Parathyroid adenoma (tissue), 2 donors: ENCODE data around the gene CFAP46.

Experiments
- H2AFZ ChIP-seq: fragments of 300-600 bp; sonication (generic); one replicate; pipeline ENCODE4 v1.7.0; 2017; ENCODE audit warnings: antibody characterized with exemption, mild to moderate bottlenecking
- H3K27ac ChIP-seq: fragments of 300-600 bp; sonication (generic); one replicate; pipeline ENCODE4 v1.7.0; 2017
- H3K27me3 ChIP-seq: fragments of 300-600 bp; sonication (generic); one replicate; pipeline ENCODE4 v1.7.0; 2017; ENCODE audit warnings: low read length; ENCODE audit not compliant: control insufficient read depth, insufficient read depth
- H3K36me3 ChIP-seq: fragments of 300-600 bp; sonication (generic); one replicate; pipeline ENCODE4 v1.7.0; 2017; ENCODE audit warnings: low read length; ENCODE audit not compliant: control insufficient read depth, insufficient read depth
- H3K4me1 ChIP-seq: fragments of 300-600 bp; sonication (generic); one replicate; pipeline ENCODE4 v1.7.0; 2017; ENCODE audit warnings: control low read depth
- H3K4me2 ChIP-seq: fragments of 300-600 bp; sonication (generic); one replicate; pipeline ENCODE4 v1.7.0; 2017; ENCODE audit warnings: low read length
- H3K4me3 ChIP-seq: fragments of 300-600 bp; sonication (generic); one replicate; pipeline ENCODE4 v1.7.0; 2017; ENCODE audit warnings: low read depth, low read length
- H3K79me2 ChIP-seq: fragments of 300-600 bp; sonication (generic); one replicate; pipeline ENCODE4 v1.7.0; 2017; ENCODE audit warnings: control low read depth
- H3K9ac ChIP-seq: fragments of 300-600 bp; sonication (generic); one replicate; pipeline ENCODE4 v1.7.0; 2017; ENCODE audit warnings: mild to moderate bottlenecking
- H3K9me3 ChIP-seq: fragments of 300-600 bp; sonication (generic); one replicate; pipeline ENCODE4 v1.7.0; 2017; ENCODE audit warnings: low read length; ENCODE audit not compliant: control insufficient read depth
- CTCF ChIP-seq: fragments of 300-600 bp; sonication (generic); IDR thresholded peaks from one replicate; pipeline ENCODE4 v1.7.0; 2017; ENCODE audit warnings: antibody characterized with exemption, mild to moderate bottlenecking
- donor health status: primary hyperparathyroidism.

The CFAP46 gene

GRCh38 chr10:132803416-132804210, 138.8 kb downstream of the CFAP46 start:
- no peaks in the 10 kb centered on the region for H3K79me2 ChIP-seq
- TF ChIP-seq CTCF: no peak
- H3K27ac ChIP-seq: no peak overlapping the region
- H3K36me3 ChIP-seq: no peaks in the 10 kb centered on the region
- no peak overlapping the region for H3K4me2 ChIP-seq
- H3K9ac ChIP-seq: no peak overlapping the region
- no peaks in the 10 kb centered on the region for H3K4me1 ChIP-seq
- H2AFZ ChIP-seq: no peak overlapping the region
- H3K27me3 ChIP-seq: no peaks in the 10 kb centered on the region
- H3K4me3 ChIP-seq: no peak overlapping the region
- H3K9me3 ChIP-seq: no peaks in the 10 kb centered on the region

- no peaks in the 10 kb centered on the region for H3K79me2 ChIP-seq
Observed at GRCh38 chr10:132802694-132803320, 139.6 kb downstream of the CFAP46 start.

GRCh38 chr10:132802048-132802447, 140.3 kb downstream of the CFAP46 start:
- Histone ChIP-seq H3K27me3 (no peaks in the 10 kb centered on the region), H3K9ac (no peak overlapping the region), H3K9me3 (no peaks in the 10 kb centered on the region), H3K4me3 (no peak overlapping the region), H2AFZ (no peak overlapping the region), H3K27ac (no peak overlapping the region), H3K79me2 (no peaks in the 10 kb centered on the region), H3K4me2 (no peak overlapping the region), H3K36me3 (no peaks in the 10 kb centered on the region), H3K4me1 (no peaks in the 10 kb centered on the region)
- no peak for TF ChIP-seq CTCF

More at GRCh38 chr10:132802694-132803320, 139.6 kb downstream of the CFAP46 start:
- Histone ChIP-seq H3K4me3 (no peak overlapping the region), H3K27ac (no peak overlapping the region), H3K9ac (no peak overlapping the region), H3K9me3 (no peaks in the 10 kb centered on the region), H3K36me3 (no peaks in the 10 kb centered on the region), H3K27me3 (no peaks in the 10 kb centered on the region), H2AFZ (no peak overlapping the region), H3K4me1 (no peaks in the 10 kb centered on the region), H3K4me2 (no peak overlapping the region)
- TF ChIP-seq CTCF: no peak

- H3K27me3 ChIP-seq: no peaks in the 10 kb centered on the region
- H3K4me2 ChIP-seq: no peak overlapping the region
- no peak overlapping the region for H2AFZ ChIP-seq
- no peaks in the 10 kb centered on the region for H3K79me2 ChIP-seq
- no peaks in the 10 kb centered on the region for H3K4me1 ChIP-seq
- H3K27ac ChIP-seq: no peak overlapping the region
- H3K9me3 ChIP-seq: no peaks in the 10 kb centered on the region
- H3K9ac ChIP-seq: no peak overlapping the region
- no peaks in the 10 kb centered on the region for H3K36me3 ChIP-seq
- no peak overlapping the region for H3K4me3 ChIP-seq
- TF ChIP-seq CTCF: no peak
Observed at GRCh38 chr10:132799865-132800264, 142.5 kb downstream of the CFAP46 start.
